Ovary (tissue), 3 donors: ENCODE measurements around the gene CSE1L.

ENCODE experiments used
- EP300 ChIP-seq: sonication (generic); formaldehyde crosslinking; IDR thresholded peaks from one replicate; pipeline ENCODE4 v1.6.1; 2017; ENCODE audit warnings: antibody characterized with exemption
- POLR2A ChIP-seq: fragments of 450-650 bp; IDR thresholded peaks from one replicate; pipeline ENCODE4 v1.6.1; 2017; ENCODE audit warnings: antibody characterized with exemption, mild to moderate bottlenecking, moderate library complexity
- TF ChIP-seq, protein P1 (sequence below), 3 donors: fragments of 450-650 bp in 2 of 3; fragments of 200-600 bp in 1 of 3; IDR thresholded peaks; one replicate each; pipeline versions ENCODE4 v1.5.1 to v1.8.0; 2016 to 2022; ENCODE audit warnings: antibody characterized with exemption in 3 of 3, mild to moderate bottlenecking in 1 of 3
- donor health status: DM: no; HTN: no; CAD: no.

DNA sequence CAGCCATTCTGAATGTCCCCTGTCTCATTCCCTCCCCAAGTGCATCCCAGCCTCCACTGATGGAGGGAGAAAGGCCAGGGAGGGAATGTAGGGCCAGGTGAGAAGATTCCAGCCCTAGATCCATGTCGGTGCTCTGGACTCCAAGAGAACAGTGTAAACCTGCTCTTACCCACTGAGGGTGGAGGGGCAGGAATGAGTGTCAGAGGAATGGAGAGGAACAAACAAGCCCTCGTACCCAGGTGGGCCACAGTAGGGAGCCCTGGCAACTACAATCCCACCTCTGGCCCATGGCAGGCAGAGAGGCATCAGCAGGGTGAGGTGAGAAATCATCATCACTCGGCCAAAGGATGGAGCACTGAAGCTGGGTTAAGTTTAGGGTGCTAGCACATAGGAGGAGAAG is 87.5 kb downstream of the CSE1L start:
- TF ChIP-seq, protein P1, sequence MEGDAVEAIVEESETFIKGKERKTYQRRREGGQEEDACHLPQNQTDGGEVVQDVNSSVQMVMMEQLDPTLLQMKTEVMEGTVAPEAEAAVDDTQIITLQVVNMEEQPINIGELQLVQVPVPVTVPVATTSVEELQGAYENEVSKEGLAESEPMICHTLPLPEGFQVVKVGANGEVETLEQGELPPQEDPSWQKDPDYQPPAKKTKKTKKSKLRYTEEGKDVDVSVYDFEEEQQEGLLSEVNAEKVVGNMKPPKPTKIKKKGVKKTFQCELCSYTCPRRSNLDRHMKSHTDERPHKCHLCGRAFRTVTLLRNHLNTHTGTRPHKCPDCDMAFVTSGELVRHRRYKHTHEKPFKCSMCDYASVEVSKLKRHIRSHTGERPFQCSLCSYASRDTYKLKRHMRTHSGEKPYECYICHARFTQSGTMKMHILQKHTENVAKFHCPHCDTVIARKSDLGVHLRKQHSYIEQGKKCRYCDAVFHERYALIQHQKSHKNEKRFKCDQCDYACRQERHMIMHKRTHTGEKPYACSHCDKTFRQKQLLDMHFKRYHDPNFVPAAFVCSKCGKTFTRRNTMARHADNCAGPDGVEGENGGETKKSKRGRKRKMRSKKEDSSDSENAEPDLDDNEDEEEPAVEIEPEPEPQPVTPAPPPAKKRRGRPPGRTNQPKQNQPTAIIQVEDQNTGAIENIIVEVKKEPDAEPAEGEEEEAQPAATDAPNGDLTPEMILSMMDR (IDR thresholded peaks at IDR 0.05): no peak
- no peak for TF ChIP-seq POLR2A
- no peak for TF ChIP-seq EP300
